Gastroesophageal sphincter (tissue), 4 donors: ENCODE measurements around the gene SPATC1L. TPM values are rescaled to one million over a fixed set of nuclear protein-coding genes. Genes with fewer than 3 reads are reported as not detected.
A peak's percentile ranks its signal among the peaks of the same experiment; 100 is the strongest.
"Not testable (repeated sequence)": the region's sequence is repeated elsewhere in the genome, so short reads cannot be mapped to it uniquely, and the experiment has no call there.

ENCODE experiments used
- ATAC-seq: fragments of 150-250 bp; one replicate; pipeline ENCODE4 v1.9.1; 2016; ENCODE audit warnings: mild to moderate bottlenecking, moderate library complexity
- H3K27ac ChIP-seq, 4 donors: fragments of 200-600 bp; sonication (generic) in 3 of 4; 1 replicate in 3 of 4; 2 replicates in 1 of 4; pipeline ENCODE4 v1.5.1; 2016 to 2019
- H3K27me3 ChIP-seq: fragments of 200-600 bp; sonication (generic); one replicate; pipeline ENCODE4 v1.5.1; 2019
- H3K36me3 ChIP-seq, 2 donors: fragments of 200-600 bp; sonication (generic); one replicate each; pipeline ENCODE4 v1.5.1; 2019; ENCODE audit warnings: control low read depth in 1 of 2
- H3K4me1 ChIP-seq, 3 donors: fragments of 200-600 bp; sonication (generic); 1 replicate in 2 of 3; 2 replicates in 1 of 3; pipeline ENCODE4 v1.5.1; 2016 to 2019; ENCODE audit warnings: control low read depth in 2 of 3
- H3K4me3 ChIP-seq, 2 donors: fragments of 200-600 bp; sonication (generic); one replicate each; pipeline ENCODE4 v1.5.1; 2019; ENCODE audit warnings: mild to moderate bottlenecking in 1 of 2, moderate library complexity in 1 of 2
- H3K9me3 ChIP-seq, 3 donors: fragments of 200-600 bp; sonication (generic); one replicate each; pipeline ENCODE4 v1.5.1; 2017 to 2019; ENCODE audit warnings: control low read depth in 2 of 3
- CTCF ChIP-seq, 4 experiments: fragments of 200-600 bp in 2 of 4; fragments of 450-650 bp in 2 of 4; sonication (generic) in 1 of 4; IDR thresholded peaks; one replicate each; pipeline ENCODE4 v1.5.1; 2017 to 2019; ENCODE audit warnings: antibody characterized with exemption in 4 of 4, mild to moderate bottlenecking in 2 of 4, moderate library complexity in 2 of 4
- EP300 ChIP-seq: sonication (generic); formaldehyde crosslinking; IDR thresholded peaks from one replicate; pipeline ENCODE4 v1.6.1; 2017; ENCODE audit warnings: antibody characterized with exemption, mild to moderate bottlenecking
- POLR2A ChIP-seq, 2 donors: fragments of 450-650 bp; IDR thresholded peaks; one replicate each; pipeline ENCODE4 v1.6.1; 2017; ENCODE audit warnings: antibody characterized with exemption in 2 of 2, mild to moderate bottlenecking in 2 of 2, moderate library complexity in 1 of 2
- POLR2AphosphoS5 ChIP-seq: sonication (generic); formaldehyde crosslinking; IDR thresholded peaks from one replicate; pipeline ENCODE4 v1.6.1; 2017; ENCODE audit warnings: antibody characterized with exemption
- WGBS, 2 donors: methylation state at CpG; one replicate each; pipeline ENCODE4 v1.1.5; 2018; ENCODE audit warnings: low coverage in 1 of 2; 5-methylcytosine and 5-hydroxymethylcytosine counted together
- total RNA-seq, 4 donors: library from RNA; depleted of rRNA; stranded (reverse); fragments of >200 nt; gene quantifications; one replicate each; pipeline ENCODE4 v1.1.0, GENCODE V29; 2016

SPATC1L gene
- total RNA-seq, 4 donors from 2014 or later = 0.54 to 20.4 (median 7.9) TPM

DNA sequence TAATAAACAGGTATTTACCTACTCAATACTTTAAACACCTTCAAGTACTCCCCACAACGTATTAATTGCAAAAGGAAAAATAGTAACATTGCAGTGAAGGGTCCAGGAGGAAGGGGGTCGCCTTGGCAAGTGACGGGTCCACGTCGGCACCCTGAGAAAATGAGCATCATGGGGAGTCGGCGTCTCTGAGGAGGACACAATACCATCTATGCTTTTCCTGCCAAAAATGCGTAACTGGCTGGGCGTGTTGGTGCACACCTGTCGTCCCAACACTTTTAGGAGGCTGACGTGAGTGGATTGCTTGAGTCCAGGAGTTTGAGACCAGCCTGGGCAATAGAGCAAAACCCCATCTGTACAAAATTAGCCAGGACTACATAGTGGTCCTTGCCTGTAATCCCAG, 36.2 kb downstream of the SPATC1L start:
- no peak overlapping the region for H3K27ac ChIP-seq
- H3K27me3 ChIP-seq = no peaks in the 10 kb centered on the region
- peaks cover 0 to 17% (median 6%) of the 10 kb centered on the region in 3 donors for H3K4me1 ChIP-seq
- ATAC-seq = no peak
- H3K4me3 ChIP-seq = no peak overlapping the region
- no peaks in the 10 kb centered on the region for H3K36me3 ChIP-seq
- no peak for TF ChIP-seq POLR2AphosphoS5
- WGBS, 2 donors = 86 to 95% methylated on average over 4 to 10 of the region's 11 CpGs
- H3K9me3 ChIP-seq = no peaks in the 10 kb centered on the region

DNA sequence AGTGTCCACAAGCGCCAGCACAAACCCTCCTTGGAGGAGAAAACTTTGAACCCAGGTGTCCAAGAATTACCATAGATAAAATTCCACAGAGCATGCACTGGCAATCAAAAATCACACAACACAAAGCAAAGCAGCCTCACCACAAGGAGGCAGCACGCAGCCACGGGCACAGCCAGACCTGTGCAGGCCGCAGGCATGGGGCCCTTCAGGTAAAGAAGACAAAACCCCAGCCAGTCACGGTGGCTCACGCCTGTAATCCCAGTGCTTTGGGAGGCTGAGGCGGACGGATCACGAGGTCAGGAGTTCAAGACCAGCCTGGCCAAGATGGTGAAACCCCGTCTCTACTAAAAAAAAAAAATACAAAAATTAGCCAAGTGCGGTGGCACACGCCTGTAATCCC, 36.8 kb downstream of the SPATC1L start:
- H3K27ac ChIP-seq, H3K4me3 ChIP-seq, H3K36me3 ChIP-seq, ATAC-seq, H3K27me3 ChIP-seq, H3K9me3 ChIP-seq: not testable (repeated sequence)
- H3K4me1 ChIP-seq = peaks cover 0 to 17% (median 3%) of the 10 kb centered on the region in 3 donors
- peak in 2 of 4 experiments; percentile 9 to 46 for TF ChIP-seq CTCF (IDR thresholded peaks at IDR 0.05)
- WGBS, 2 donors = 73 to 97% methylated on average over 4 to 6 of the region's 12 CpGs

DNA sequence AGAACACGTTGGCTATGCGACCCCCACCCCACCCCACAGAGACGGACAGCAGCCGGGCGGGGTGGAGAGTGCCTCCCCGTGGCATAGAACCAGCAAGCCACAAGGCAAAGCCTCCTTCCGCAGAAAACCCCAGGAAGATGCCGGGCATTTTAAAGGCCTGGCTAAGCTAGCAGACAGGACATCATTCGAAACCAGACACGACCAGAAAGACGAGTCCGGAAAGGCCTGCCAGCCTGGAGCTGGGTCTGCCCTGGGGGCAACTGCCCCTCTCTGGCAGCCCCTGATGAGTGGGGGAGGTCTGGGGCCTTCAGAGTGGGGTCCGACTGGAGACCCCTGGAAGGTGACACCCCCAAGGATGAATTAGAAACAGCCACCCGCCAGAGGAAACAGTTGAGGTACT, 37.4 kb downstream of the SPATC1L start:
- no peak for TF ChIP-seq EP300
- no peak for TF ChIP-seq POLR2A (IDR thresholded peaks at IDR 0.05)
- TF ChIP-seq POLR2AphosphoS5 = no peak
- no peak for TF ChIP-seq CTCF (IDR thresholded peaks at IDR 0.05)
- no peak for ATAC-seq
- no peaks in the 10 kb centered on the region for H3K36me3 ChIP-seq
- H3K27me3 ChIP-seq = no peaks in the 10 kb centered on the region
- no peak overlapping the region for H3K27ac ChIP-seq
- H3K4me1 ChIP-seq = peaks cover 0 to 17% (median 3%) of the 10 kb centered on the region in 3 donors
- no peaks in the 10 kb centered on the region for H3K9me3 ChIP-seq
- H3K4me3 ChIP-seq = no peak overlapping the region
- 50 to 80% methylated on average over 1 to 2 of the region's 14 CpGs for WGBS, 2 donors

GRCh38 chr21:46145840-46146691, 38.2 kb downstream of the SPATC1L start:
- Histone ChIP-seq H3K9me3 (no peaks in the 10 kb centered on the region), H3K27me3 (no peaks in the 10 kb centered on the region), H3K4me1 (peaks cover 0 to 17% (median 3%) of the 10 kb centered on the region in 3 donors), H3K36me3 (no peaks in the 10 kb centered on the region), H3K27ac (no peak overlapping the region), H3K4me3 (no peak overlapping the region)
- ATAC-seq = no peak
- WGBS, 2 donors = 100% methylated on average over 1 of the region's 60 CpGs; no CpG with 5 or more reads in 1 of the 2 donors
- TF ChIP-seq EP300 = no peak
- TF ChIP-seq POLR2A (IDR thresholded peaks at IDR 0.05) = no peak
- TF ChIP-seq POLR2AphosphoS5 = no peak
- TF ChIP-seq CTCF (IDR thresholded peaks at IDR 0.05) = no peak

DNA sequence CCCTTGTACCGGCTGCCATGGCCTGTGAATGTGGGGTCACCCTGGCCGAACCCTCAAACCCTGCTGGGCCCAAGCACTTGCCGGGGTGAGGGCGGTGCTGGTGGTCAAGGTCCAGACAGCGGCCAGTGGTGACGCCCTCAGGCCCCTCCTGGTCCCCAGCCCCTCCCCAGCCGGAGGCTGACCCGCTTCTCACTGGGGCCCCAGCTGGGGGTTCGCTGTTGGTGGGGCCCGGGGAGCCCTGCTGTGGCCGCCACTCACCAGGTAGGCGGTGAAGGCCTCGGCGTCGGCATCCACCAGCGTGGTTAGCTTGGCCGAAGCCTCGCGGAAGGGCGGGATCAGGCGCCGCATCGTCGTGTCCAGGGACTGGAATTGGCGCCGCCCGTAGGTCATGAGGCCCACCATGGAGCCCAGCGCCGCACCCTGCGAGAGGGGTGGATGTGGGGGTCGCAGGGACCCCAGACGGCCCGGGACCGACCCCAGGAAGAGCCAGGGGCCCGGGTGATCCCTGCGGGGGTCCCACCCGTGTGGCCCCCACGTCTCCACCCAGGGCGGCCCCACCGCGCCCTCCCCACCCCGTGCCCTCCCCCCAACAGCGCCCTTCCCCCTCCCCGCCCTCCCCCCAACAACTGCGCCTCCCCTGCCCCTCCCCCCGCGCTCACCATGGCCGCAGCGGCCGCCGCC, 39.0 kb downstream of the SPATC1L start:
- no peak for ATAC-seq
- no CpG with 5 or more reads among the region's 51 CpGs for WGBS, 2 donors
- H3K4me3 ChIP-seq = no peak overlapping the region

More for the DNA sequence above, 39.0 kb downstream of the SPATC1L start:
- Histone ChIP-seq H3K4me1 (peaks cover 0 to 17% (median 3%) of the 10 kb centered on the region in 3 donors), H3K27me3 (no peaks in the 10 kb centered on the region), H3K36me3 (no peaks in the 10 kb centered on the region), H3K27ac (peak overlapping the region in 1 of 4 donors; percentile 25), H3K9me3 (no peaks in the 10 kb centered on the region)
- TF ChIP-seq POLR2AphosphoS5 (no peak), EP300 (no peak), CTCF (IDR thresholded peaks at IDR 0.05) (no peak), POLR2A (IDR thresholded peaks at IDR 0.05) (no peak)
